Smooth muscle cell (in vitro differentiated cells): ENCODE data around the gene ABHD6. TPM values are rescaled to one million over a fixed set of nuclear protein-coding genes. Genes with fewer than 3 reads are reported as not detected.

ENCODE experiments used
- DNase-seq: peaks from one replicate; lab custom pipeline; 2025; ENCODE audit not compliant: unreplicated experiment; lab: John Stamatoyannopoulos, UW
- H2AFZ ChIP-seq: fragments of 200-600 bp; sonication (generic); 2 replicates; pipeline ENCODE4 v1.6.0; 2016; ENCODE audit warnings: antibody characterized with exemption, low read depth, mild to moderate bottlenecking
- H3F3A ChIP-seq: fragments of 200-600 bp; sonication (generic); 2 replicates; pipeline ENCODE4 v1.6.0; 2017; ENCODE audit warnings: antibody characterized with exemption, low read depth
- H3K27ac ChIP-seq: fragments of 200-600 bp; sonication (generic); 2 replicates; pipeline ENCODE4 v1.5.1; 2016; ENCODE audit warnings: low read depth, mild to moderate bottlenecking
- H3K27me3 ChIP-seq: fragments of 200-600 bp; sonication (generic); 2 replicates; pipeline ENCODE4 v1.6.1; 2016; ENCODE audit warnings: low read depth, mild to moderate bottlenecking
- H3K36me3 ChIP-seq: fragments of 200-600 bp; sonication (generic); 2 replicates; pipeline ENCODE4 v1.5.1; 2016; ENCODE audit warnings: low read depth
- H3K4me1 ChIP-seq: fragments of 200-600 bp; sonication (generic); 2 replicates; pipeline ENCODE4 v1.5.1; 2016; ENCODE audit warnings: low read depth
- H3K4me2 ChIP-seq: fragments of 200-600 bp; sonication (generic); 2 replicates; pipeline ENCODE4 v1.6.0; 2016; ENCODE audit warnings: mild to moderate bottlenecking
- H3K4me3 ChIP-seq: fragments of 200-600 bp; sonication (generic); 2 replicates; pipeline ENCODE4 v1.5.1; 2016; ENCODE audit warnings: mild to moderate bottlenecking
- H3K79me2 ChIP-seq: fragments of 200-600 bp; sonication (generic); 2 replicates; pipeline ENCODE4 v1.6.0; 2016; ENCODE audit warnings: low read depth, mild to moderate bottlenecking
- H3K9ac ChIP-seq: fragments of 200-600 bp; sonication (generic); 2 replicates; pipeline ENCODE4 v1.6.0; 2016; ENCODE audit warnings: low read depth
- H3K9me3 ChIP-seq: fragments of 200-600 bp; sonication (generic); replicated peaks from 2 replicates; pipeline ENCODE4 v1.5.1; 2016; ENCODE audit warnings: low read depth
- H4K20me1 ChIP-seq: fragments of 200-600 bp; sonication (generic); 2 replicates; pipeline ENCODE4 v1.6.0; 2016; ENCODE audit warnings: low read depth
- WGBS: methylation state at CpG from one replicate; pipeline ENCODE4 v1.1.7; 2016; ENCODE audit warnings: low lambda C conversion rate; 5-methylcytosine and 5-hydroxymethylcytosine counted together
- polyA plus RNA-seq: library from polyadenylated mRNA; unstranded; fragments of >200 nt; fragmentation: Nextera tagmentation; extraction: Ambion mirVana; gene quantifications from 2 replicates; pipeline ENCODE4 v1.2.1, GENCODE V29; 2016
- total RNA-seq: library from RNA; depleted of rRNA; stranded (reverse); fragments of >200 nt; gene quantifications from 2 replicates; pipeline ENCODE4 v1.2.3, GENCODE V29; 2014
- TF ChIP-seq, protein P1 (sequence below): fragments of 200-600 bp; sonication (generic); IDR thresholded peaks from 2 replicates; pipeline ENCODE4 v1.5.1; 2017; ENCODE audit warnings: borderline replicate concordance, mild to moderate bottlenecking, antibody characterized with exemption; ENCODE audit not compliant: insufficient read depth, poor library complexity, severe bottlenecking

Gene ABHD6
- total and polyA plus RNA-seq, 2 experiments from 2014 or later: 3.9 to 7.1 TPM

DNA sequence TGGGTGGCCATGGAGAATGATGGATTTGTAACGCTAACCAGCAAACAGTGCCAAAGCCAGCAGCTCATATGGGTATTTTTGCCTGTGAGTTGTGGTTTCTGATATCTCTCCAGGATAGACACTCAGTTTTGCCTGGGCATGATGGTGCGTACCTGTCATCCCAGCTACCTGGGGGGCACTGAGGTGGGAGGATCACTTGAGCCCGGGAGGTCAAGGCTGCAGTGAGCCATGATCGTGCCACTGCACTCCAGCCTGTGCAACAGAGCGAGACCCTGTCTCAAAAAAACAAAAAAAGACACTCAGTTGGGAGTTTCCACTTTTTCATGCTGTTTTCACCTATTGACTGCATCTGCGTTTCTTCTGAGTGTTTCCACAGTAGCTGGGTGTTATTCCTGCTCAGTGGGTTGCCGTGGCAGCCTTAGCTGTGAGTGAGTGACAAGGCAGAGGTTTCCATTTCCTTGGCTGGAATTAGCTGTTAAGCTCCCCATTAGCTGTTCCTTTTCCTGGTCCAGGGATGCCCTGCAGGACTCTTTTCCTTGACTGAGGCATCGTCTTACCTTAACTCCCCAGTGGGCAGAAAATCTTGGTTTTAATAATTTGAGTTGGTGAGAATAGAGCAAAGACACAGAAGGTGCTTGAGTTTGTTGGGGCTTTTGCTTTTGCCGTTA, 54.2 kb downstream of the ABHD6 start:
- no peak overlapping the region for H3K27ac ChIP-seq
- H3K4me1 ChIP-seq: no peaks in the 10 kb centered on the region
- no peaks in the 10 kb centered on the region for H3K36me3 ChIP-seq
- TF ChIP-seq, protein P1, sequence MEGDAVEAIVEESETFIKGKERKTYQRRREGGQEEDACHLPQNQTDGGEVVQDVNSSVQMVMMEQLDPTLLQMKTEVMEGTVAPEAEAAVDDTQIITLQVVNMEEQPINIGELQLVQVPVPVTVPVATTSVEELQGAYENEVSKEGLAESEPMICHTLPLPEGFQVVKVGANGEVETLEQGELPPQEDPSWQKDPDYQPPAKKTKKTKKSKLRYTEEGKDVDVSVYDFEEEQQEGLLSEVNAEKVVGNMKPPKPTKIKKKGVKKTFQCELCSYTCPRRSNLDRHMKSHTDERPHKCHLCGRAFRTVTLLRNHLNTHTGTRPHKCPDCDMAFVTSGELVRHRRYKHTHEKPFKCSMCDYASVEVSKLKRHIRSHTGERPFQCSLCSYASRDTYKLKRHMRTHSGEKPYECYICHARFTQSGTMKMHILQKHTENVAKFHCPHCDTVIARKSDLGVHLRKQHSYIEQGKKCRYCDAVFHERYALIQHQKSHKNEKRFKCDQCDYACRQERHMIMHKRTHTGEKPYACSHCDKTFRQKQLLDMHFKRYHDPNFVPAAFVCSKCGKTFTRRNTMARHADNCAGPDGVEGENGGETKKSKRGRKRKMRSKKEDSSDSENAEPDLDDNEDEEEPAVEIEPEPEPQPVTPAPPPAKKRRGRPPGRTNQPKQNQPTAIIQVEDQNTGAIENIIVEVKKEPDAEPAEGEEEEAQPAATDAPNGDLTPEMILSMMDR: no peak
- no peak for DNase-seq
- H3F3A ChIP-seq: no peaks in the 10 kb centered on the region
- H4K20me1 ChIP-seq: no peaks in the 10 kb centered on the region
- H3K9ac ChIP-seq: no peak overlapping the region
- no peak overlapping the region for H2AFZ ChIP-seq
- no peaks in the 10 kb centered on the region for H3K79me2 ChIP-seq
- WGBS: 88% methylated on average over 9 of the region's 9 CpGs
- H3K4me3 ChIP-seq: no peak overlapping the region
- H3K27me3 ChIP-seq: no peaks in the 10 kb centered on the region
- H3K9me3 ChIP-seq: peaks cover 8% of the 10 kb centered on the region
- H3K4me2 ChIP-seq: no peak overlapping the region

DNA sequence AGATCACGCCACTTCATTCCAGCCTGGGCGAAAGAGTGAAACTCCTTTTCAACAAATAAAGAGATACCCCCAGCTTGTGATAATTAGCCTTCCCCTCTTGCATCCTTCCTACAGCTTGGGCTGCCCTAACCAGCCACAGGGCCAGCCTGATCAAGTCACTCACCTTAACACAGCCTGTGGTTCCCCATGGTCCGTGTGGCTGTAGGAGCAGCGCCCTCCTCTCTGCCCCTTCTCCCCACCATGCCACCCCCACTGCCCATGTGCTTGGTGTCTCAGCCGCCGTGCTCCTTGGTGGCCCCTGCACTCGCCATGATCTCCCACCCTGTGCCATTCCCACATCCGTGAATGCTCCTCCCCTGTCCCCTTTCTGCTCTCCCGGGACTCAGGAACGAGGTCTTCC, 55.3 kb downstream of the ABHD6 start:
- Histone ChIP-seq H2AFZ (no peak overlapping the region), H3K27ac (no peak overlapping the region), H3K79me2 (no peaks in the 10 kb centered on the region), H3K36me3 (no peaks in the 10 kb centered on the region), H3K4me2 (no peak overlapping the region), H3K27me3 (no peaks in the 10 kb centered on the region), H3K9me3 (peaks cover 8% of the 10 kb centered on the region), H3K9ac (no peak overlapping the region), H3K4me1 (no peaks in the 10 kb centered on the region), H3K4me3 (no peak overlapping the region), H3F3A (no peaks in the 10 kb centered on the region), H4K20me1 (no peaks in the 10 kb centered on the region)
- 96% methylated on average over 7 of the region's 10 CpGs for WGBS
- TF ChIP-seq, protein P1: no peak
- no peak for DNase-seq

DNA sequence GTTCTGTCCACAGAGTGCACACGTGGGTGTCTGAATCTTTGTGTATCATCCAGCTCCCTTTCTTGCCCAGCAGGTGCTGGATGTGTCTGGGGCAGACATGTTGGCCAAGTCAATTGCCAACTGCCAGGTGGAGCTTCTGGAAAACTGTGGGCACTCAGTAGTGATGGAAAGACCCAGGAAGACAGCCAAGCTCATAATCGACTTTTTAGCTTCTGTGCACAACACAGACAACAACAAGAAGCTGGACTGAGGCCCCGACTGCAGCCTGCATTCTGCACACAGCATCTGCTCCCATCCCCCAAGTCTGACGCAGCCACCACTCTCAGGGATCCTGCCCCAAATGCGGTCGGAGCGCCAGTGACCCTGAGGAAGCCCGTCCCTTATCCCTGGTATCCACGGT, 55.9 kb downstream of the ABHD6 start:
- Histone ChIP-seq H3K27ac (no peak overlapping the region), H3F3A (no peaks in the 10 kb centered on the region), H3K79me2 (no peaks in the 10 kb centered on the region), H3K9me3 (peaks cover 8% of the 10 kb centered on the region), H3K4me1 (no peaks in the 10 kb centered on the region), H3K4me2 (no peak overlapping the region), H2AFZ (no peak overlapping the region), H3K4me3 (no peak overlapping the region), H3K9ac (no peak overlapping the region), H3K36me3 (no peaks in the 10 kb centered on the region), H3K27me3 (no peaks in the 10 kb centered on the region), H4K20me1 (no peaks in the 10 kb centered on the region)
- TF ChIP-seq, protein P1: no peak
- 92% methylated on average over 9 of the region's 9 CpGs for WGBS
- DNase-seq: no peak

DNA sequence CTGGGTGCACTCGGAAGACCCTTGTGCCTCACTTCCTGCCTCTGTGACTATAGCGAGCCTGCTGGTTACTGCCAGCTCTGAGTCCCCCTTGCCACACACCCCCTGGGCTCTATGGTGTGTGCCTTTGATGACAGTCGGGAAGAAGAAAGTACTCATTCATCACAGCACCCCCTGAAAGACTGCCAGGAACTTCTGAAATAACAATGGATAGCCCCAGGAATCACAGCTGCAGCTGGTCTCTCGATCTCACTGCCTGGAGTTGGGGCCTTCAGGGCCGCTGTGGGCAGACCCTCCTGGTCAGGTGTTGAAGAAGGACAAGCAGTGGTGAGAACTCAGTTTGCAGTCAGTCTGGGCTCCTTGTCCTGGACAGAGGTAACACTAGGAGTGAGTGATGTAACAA, 58.7 kb downstream of the ABHD6 start:
- Histone ChIP-seq H3K36me3 (no peaks in the 10 kb centered on the region), H3K79me2 (no peaks in the 10 kb centered on the region), H3K9ac (no peak overlapping the region), H3K4me2 (no peak overlapping the region), H3F3A (no peaks in the 10 kb centered on the region), H3K9me3 (peaks cover 8% of the 10 kb centered on the region), H2AFZ (no peak overlapping the region), H3K4me1 (no peaks in the 10 kb centered on the region), H3K4me3 (no peak overlapping the region), H4K20me1 (no peaks in the 10 kb centered on the region), H3K27me3 (peaks cover 3% of the 10 kb centered on the region), H3K27ac (no peak overlapping the region)
- DNase-seq: no peak
- TF ChIP-seq, protein P1: no peak
- WGBS: 68% methylated on average over 5 of the region's 5 CpGs
